Neural cell (in vitro differentiated cells): ENCODE results near the gene ITGB3.

Source experiments
- CTCF ChIP-seq: fragments of 450-650 bp; IDR thresholded peaks from 2 replicates; pipeline ENCODE4 v1.5.1; 2014; ENCODE audit warnings: antibody characterized with exemption, mild to moderate bottlenecking, moderate library complexity; ENCODE audit not compliant: poor library complexity, severe bottlenecking
- EP300 ChIP-seq: fragments of 450-650 bp; conservative IDR thresholded peaks from 2 replicates; pipeline ENCODE4 v1.6.1; 2014; ENCODE audit warnings: antibody characterized with exemption, mild to moderate bottlenecking, moderate library complexity; ENCODE audit not compliant: poor library complexity, severe bottlenecking
- EZH2 ChIP-seq: fragments of 200-600, 300-800 bp; shearing (Covaris generic), sonication (generic); IDR thresholded peaks from 2 replicates; pipeline ENCODE4 v1.6.1; 2014; ENCODE audit warnings: antibody characterized with exemption, low read length, borderline replicate concordance, mild to moderate bottlenecking; ENCODE audit not compliant: insufficient read depth, poor library complexity, severe bottlenecking
- POLR2AphosphoS5 ChIP-seq: IDR thresholded peaks from 2 replicates; pipeline ENCODE4 v1.6.1; 2012
- RAD21 ChIP-seq: fragments of 450-650 bp; conservative IDR thresholded peaks from 2 replicates; pipeline ENCODE4 v1.6.1; 2014; ENCODE audit warnings: antibody characterized with exemption, mild to moderate bottlenecking, moderate library complexity
- SMC3 ChIP-seq: fragments of 450-650 bp; conservative IDR thresholded peaks from 2 replicates; pipeline ENCODE4 v1.6.1; 2014; ENCODE audit warnings: antibody characterized with exemption, mild to moderate bottlenecking, moderate library complexity; ENCODE audit not compliant: poor library complexity
- TAF1 ChIP-seq: IDR thresholded peaks from 2 replicates; pipeline ENCODE4 v1.6.1; 2012; ENCODE audit warnings: low read depth

DNA sequence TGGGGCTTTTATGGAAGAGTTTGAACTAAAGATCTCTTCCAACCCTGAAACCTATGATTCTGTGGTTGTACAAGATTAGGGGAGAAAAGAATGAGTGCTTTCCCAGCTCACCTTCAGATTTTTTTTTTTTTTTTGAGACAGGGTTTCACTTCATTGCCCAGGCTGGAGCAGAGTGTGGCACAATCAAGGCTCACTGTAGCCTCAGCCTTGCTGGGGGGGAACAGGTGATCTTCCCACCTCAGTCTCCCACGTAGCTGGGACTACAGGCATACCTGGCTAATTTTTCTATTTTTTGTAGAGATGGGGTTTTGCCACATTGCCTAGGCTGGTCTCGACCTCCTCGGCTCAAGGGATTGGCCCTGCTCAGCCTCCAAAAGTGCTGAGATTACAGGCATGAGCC, 21.8 kb upstream of the ITGB3 start:
- TF ChIP-seq EP300 (no peak), POLR2AphosphoS5 (no peak), CTCF (no peak), EZH2 (no peak), RAD21 (no peak), SMC3 (no peak), TAF1 (no peak)
